OCI-LY3 (cell line): ENCODE results near the gene CCDC121.

Source experiments
- H2AFZ ChIP-seq: fragments of 200-600, 300-600 bp; shearing (Covaris generic); 2 replicates; pipeline ENCODE4 v1.6.0; 2014; ENCODE audit warnings: antibody characterized with exemption, low read depth, low read length
- H3K27ac ChIP-seq: fragments of 200-600, 300-600 bp; sonication (generic); 2 replicates; pipeline ENCODE4 v1.5.1; 2014; ENCODE audit warnings: mild to moderate bottlenecking, low read length, moderate library complexity, mixed read lengths
- H3K27me3 ChIP-seq: fragments of 200-600, 300-600 bp; sonication (generic); 2 replicates; pipeline ENCODE4 v1.6.1; 2014; ENCODE audit warnings: low read depth, low read length, mixed read lengths
- H3K36me3 ChIP-seq: fragments of 200-600, 300-600 bp; sonication (generic); replicated peaks from 2 replicates; pipeline ENCODE3; 2014; ENCODE audit warnings: low read depth, low read length, mixed read lengths
- H3K4me1 ChIP-seq: fragments of 300-600, 200-600 bp; sonication (generic); 2 replicates; pipeline ENCODE4 v1.6.1; 2014; ENCODE audit warnings: low read length, mixed read lengths
- H3K4me2 ChIP-seq: fragments of 200-600, 300-600 bp; sonication (generic); 2 replicates; pipeline ENCODE4 v1.6.1; 2014; ENCODE audit warnings: low read length, mixed read lengths
- H3K4me3 ChIP-seq: fragments of 300-600, 200-600 bp; sonication (generic); 2 replicates; pipeline ENCODE4 v1.5.1; 2014; ENCODE audit warnings: antibody characterized with exemption, mild to moderate bottlenecking, low read length, moderate library complexity
- H3K79me2 ChIP-seq: fragments of 300-600, 200-600 bp; shearing (Covaris generic); 2 replicates; pipeline ENCODE4 v1.6.1; 2014; ENCODE audit warnings: mild to moderate bottlenecking, low read length, mixed read lengths
- H3K9ac ChIP-seq: fragments of 300-600, 200-600 bp; shearing (Covaris generic); 2 replicates; pipeline ENCODE4 v1.6.0; 2014; ENCODE audit warnings: mild to moderate bottlenecking, low read length, moderate library complexity
- H3K9me3 ChIP-seq: fragments of 200-600, 300-600 bp; shearing (Covaris generic); 2 replicates; pipeline ENCODE4 v1.6.1; 2014; ENCODE audit warnings: low read length, mixed read lengths; ENCODE audit not compliant: insufficient read depth
- H4K20me1 ChIP-seq: fragments of 200-600, 300-600 bp; sonication (generic); 2 replicates; pipeline ENCODE4 v1.6.1; 2016; ENCODE audit warnings: low read length, mixed read lengths; ENCODE audit not compliant: insufficient read depth
- CTCF ChIP-seq: fragments of 200-600, 300-600 bp; sonication (generic); IDR thresholded peaks from 2 replicates; pipeline ENCODE4 v1.5.1; 2014; ENCODE audit warnings: antibody characterized with exemption, low read length, low read depth
- EZH2phosphoT487 ChIP-seq: fragments of 200-600 bp; shearing (Covaris generic); IDR thresholded peaks from 2 replicates; pipeline ENCODE4 v1.6.1; 2018; ENCODE audit warnings: antibody characterized with exemption, mixed run types, low read depth

CCDC121 gene

GRCh38 chr2:27667446-27667845 is 38.6 kb upstream of the CCDC121 start:
- Histone ChIP-seq H3K9me3 (no peaks in the 10 kb centered on the region), H3K4me3 (no peak overlapping the region), H3K27me3 (no peaks in the 10 kb centered on the region), H3K79me2 (peaks cover 31% of the 10 kb centered on the region), H2AFZ (no peak overlapping the region), H3K36me3 (peaks cover 14% of the 10 kb centered on the region), H3K9ac (no peak overlapping the region), H3K4me1 (peaks cover 16% of the 10 kb centered on the region), H3K4me2 (no peak overlapping the region), H4K20me1 (no peaks in the 10 kb centered on the region), H3K27ac (peak overlapping the region; percentile 19; the same call in 1 of the 2 replicates)
- TF ChIP-seq EZH2phosphoT487 (no peak), CTCF (no peak)

- Histone ChIP-seq H3K36me3 (peaks cover 27% of the 10 kb centered on the region), H3K27ac (no peak overlapping the region), H3K27me3 (no peaks in the 10 kb centered on the region), H3K9ac (peak overlapping the region; percentile 76), H3K4me1 (peaks cover 18% of the 10 kb centered on the region), H2AFZ (no peak overlapping the region), H4K20me1 (no peaks in the 10 kb centered on the region), H3K79me2 (peaks cover 36% of the 10 kb centered on the region), H3K9me3 (no peaks in the 10 kb centered on the region), H3K4me3 (peak overlapping the region; percentile 94), H3K4me2 (peak overlapping the region; percentile 73)
- no peak for TF ChIP-seq EZH2phosphoT487
- TF ChIP-seq CTCF: no peak
Measured at GRCh38 chr2:27664622-27665363, 36.0 kb upstream of the CCDC121 start.

DNA sequence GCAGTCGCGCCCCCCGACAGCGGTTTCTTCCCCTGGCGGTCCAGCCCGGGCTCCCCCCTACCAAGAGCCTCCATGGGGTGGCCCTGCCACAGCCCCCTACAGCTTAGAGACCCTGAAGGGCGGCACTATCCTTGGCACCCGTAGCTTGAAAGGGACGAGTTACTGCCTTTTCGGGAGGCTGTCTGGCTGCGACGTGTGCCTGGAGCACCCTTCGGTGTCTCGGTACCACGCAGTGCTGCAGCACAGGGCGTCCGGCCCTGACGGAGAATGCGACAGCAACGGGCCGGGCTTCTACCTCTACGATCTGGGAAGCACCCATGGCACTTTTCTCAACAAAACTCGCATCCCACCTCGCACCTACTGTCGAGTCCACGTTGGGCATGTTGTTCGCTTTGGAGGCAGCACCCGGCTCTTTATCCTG is 35.4 kb upstream of the CCDC121 start:
- H3K79me2 ChIP-seq: peaks cover 36% of the 10 kb centered on the region
- H4K20me1 ChIP-seq: no peaks in the 10 kb centered on the region
- H3K4me1 ChIP-seq: peaks cover 18% of the 10 kb centered on the region
- peak overlapping the region; percentile 73 for H3K4me2 ChIP-seq
- H3K36me3 ChIP-seq: peaks cover 28% of the 10 kb centered on the region
- H2AFZ ChIP-seq: peak overlapping the region; percentile 99
- H3K9me3 ChIP-seq: no peaks in the 10 kb centered on the region
- peak overlapping the region; percentile 76 for H3K9ac ChIP-seq
- peak overlapping the region; percentile 94 for H3K4me3 ChIP-seq
- no peaks in the 10 kb centered on the region for H3K27me3 ChIP-seq
- peak overlapping the region; percentile 75; the same call in 1 of the 2 replicates for H3K27ac ChIP-seq
- TF ChIP-seq EZH2phosphoT487 (no peak), CTCF (no peak)

DNA sequence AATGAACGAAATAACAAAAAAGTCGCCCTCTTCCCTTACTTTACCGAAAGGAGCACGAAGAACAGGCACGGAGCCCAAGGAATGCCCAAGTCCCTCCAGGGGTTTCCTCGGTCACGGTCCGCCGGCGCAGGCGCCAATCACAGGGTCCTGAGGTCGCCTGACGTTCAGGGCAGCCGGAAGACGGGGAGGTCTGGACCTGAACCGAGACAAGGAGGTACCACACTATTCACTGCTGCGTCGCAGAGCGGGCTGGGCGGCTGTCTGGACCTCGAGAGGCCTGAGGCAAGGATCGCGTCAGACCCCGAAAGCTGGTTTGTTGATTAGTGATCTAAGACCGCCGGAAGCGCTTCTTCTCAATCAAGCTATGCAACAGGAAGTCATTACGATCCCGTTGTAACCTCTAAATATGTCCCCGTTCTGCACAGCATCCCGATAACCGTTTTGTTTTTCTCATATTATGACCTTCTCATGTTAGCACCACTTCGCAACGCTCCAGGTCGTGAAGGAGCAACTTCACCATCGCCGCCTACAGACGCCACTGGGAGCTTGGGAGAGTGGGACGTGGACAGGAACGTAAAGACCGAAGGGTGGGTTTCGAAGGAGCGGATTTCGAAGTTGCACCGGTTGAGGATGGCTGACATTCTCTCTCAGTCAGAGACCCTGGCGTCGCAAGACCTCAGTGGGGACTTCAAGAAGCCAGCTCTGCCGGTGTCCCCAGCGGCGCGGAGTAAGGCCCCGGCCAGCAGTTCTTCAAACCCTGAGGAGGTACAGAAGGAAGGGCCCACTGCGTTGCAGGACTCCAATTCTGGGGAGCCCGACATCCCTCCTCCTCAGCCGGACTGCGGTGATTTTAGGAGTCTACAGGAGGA is 34.7 kb upstream of the CCDC121 start, which contains the start of the genes SLC4A1AP and SUPT7L:
Gene SLC4A1AP, plus strand, starts transcription at position 605 of the 869 bp plus-strand sequence. Its CDS starts 26 bp downstream, at position 631.
Gene SUPT7L, minus strand, starts transcription at position 330 of the 869 bp plus-strand sequence. CDS start 1,422 bp downstream, outside the sequence.
- peaks cover 21% of the 10 kb centered on the region for H3K36me3 ChIP-seq

More for the DNA sequence above, 34.7 kb upstream of the CCDC121 start, which contains the start of the genes SLC4A1AP and SUPT7L:
- Histone ChIP-seq H2AFZ (peak within 1 kb of the TSS; percentile 99), H3K27ac (peak within 1 kb of the TSS; percentile 75), H3K4me3 (peak within 1 kb of the TSS; percentile 94), H4K20me1 (no peaks in the 10 kb centered on the region), H3K9me3 (no peaks in the 10 kb centered on the region), H3K4me1 (peaks cover 18% of the 10 kb centered on the region), H3K27me3 (no peaks in the 10 kb centered on the region), H3K4me2 (peak within 1 kb of the TSS; percentile 73), H3K79me2 (peaks cover 36% of the 10 kb centered on the region), H3K9ac (peak within 1 kb of the TSS; percentile 76)
- no peak for TF ChIP-seq CTCF
- no peak for TF ChIP-seq EZH2phosphoT487
